HG03558 (cell line): ENCODE measurements around the gene PDE4D.

Experiments
- ATAC-seq: cut with Tn5 transposase; IDR thresholded peaks from one replicate; pipeline ENCODE4 v1.9.1; 2021; ENCODE audit warnings: moderate number of reproducible peaks; ENCODE audit not compliant: unreplicated experiment; ENCODE audit errors: extremely low read depth

Gene PDE4D

DNA sequence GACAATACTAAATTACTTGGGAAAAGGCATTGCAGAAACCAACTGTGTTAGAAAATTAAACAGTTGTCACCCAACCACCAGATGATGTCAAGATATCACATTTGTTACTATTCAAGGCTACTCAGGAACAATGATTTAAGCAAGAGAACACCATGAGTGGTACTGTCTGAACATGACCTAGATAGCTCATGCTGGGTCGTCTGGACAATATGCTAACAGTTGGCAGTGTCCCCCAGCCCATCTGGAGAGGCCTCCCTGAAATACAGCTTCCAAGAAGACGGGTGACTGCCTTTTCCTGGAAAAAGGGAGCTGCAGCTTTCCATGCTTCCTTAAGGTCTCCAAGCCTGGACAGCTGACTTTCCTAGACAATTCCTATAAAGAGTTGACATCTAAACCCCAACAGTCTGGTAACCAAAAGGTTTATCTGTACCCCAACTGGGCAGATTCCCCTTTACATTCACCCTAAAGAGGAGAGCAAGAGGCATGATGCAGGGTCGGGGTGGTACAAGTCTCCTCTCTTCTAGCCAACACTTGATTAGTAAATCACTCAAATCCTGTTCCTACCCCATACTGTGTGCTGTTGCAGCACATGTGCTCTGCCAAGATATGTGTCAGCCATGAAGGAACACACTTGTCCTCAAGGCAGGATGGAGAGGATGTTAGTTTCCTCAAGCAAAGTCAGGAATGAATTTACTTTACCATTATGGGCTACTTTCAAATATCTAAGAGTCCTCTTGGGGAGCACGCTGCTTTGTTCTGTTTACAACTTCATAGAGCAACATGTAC is 433.0 kb downstream of the PDE4D start:
- no peak for ATAC-seq

- ATAC-seq: no peak
These were observed 434.4 kb downstream of the PDE4D start for GRCh38 chr5:59458966-59459729.

- ATAC-seq: no peak
These were observed 435.2 kb downstream of the PDE4D start for GRCh38 chr5:59458321-59458720.

GRCh38 chr5:59449905-59450644 is 443.5 kb downstream of the PDE4D start:
- ATAC-seq: no peak

DNA sequence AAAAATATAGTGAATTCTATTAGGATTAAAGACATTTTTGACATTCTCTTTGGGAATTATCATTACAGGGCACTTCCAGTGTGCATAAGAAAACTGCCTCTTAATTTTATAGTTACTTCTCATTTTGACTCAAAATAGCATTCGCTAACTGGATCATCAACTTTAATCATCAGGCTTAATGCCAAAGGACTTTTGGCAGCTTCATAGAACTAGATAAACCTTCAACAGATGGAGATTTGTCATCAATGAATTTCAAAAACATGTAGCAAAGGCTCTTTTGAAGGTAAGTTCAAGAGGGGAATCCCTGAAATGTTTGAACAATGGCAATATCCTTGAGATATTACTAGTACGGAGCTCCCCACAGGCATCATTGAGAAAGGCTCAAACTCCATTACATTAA is 447.2 kb downstream of the PDE4D start:
- ATAC-seq: no peak

DNA sequence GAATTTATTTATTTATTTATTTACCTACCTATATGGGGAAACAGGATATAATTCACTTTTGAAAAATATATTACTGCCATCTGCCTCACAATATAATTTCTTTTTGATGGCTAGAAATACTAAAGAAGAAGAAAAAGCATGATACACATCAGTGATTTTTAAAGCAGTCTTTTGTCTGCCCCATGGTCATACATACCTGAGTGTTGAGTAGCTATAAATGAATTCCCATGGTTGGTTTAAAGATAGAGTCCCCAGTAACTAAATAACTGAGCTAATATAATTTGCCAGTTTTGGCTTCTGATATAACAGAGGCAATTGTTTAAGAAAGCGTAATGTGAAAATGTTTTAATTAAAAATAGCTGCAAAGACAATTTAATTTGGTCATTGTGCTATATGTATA is 447.8 kb downstream of the PDE4D start:
- no peak for ATAC-seq

DNA sequence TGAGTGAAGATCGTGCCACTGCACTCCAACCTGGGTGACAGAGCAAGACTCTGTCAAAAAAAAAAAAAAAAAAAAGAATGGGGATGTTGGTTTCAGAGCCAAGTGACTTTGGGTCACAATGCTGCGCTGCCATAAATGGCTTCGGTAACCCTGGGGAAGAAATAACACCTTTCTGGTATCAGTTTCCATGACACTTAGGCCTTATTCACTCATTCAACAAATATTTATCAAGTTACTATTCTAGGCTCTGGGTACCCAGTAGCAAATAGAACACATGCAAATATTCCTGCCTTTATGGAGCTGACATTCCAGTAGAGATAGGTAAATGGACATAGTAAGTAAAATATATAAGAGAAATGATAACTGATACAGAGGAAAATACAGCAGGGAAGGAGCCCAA is 454.2 kb downstream of the PDE4D start:
- no peak for ATAC-seq

- ATAC-seq: no peak
These were observed 456.4 kb downstream of the PDE4D start for GRCh38 chr5:59437176-59437575.

DNA sequence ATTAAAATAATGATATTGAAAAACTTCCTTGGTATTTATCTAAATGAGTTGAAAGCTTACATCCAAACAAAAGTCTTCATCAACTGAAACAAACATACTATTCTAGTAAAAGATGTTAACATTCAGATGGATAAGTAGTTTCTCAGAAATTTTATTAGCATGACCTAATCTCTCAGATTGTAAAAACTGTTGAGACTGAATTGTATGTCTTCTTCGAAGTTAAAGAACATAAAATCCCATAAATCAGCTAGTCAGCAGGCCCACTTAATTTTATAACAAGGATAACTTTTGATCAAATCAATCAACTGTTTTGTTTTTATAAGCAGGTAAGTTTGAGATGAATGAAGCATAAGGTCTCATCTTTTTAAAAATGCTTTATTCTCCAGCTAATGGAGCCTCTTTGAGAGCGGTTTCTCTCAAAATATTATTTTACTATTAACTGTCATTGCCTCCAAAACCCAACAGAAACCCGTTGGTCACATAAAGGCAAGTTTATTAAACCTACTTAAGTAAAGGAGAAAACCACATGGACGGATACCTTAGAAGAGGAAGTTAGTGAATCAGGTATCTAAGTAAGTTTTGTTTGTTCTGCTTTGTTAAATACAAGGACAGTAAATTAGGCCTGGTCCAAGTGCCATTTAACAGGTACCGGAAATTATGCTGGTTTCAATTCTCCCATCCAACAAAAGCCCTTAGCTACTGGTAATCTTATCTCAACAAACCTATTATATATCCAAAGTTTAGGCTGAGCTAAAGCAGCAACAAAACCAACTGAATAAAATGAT is 457.0 kb downstream of the PDE4D start:
- ATAC-seq: no peak

GRCh38 chr5:59433174-59433573 is 460.4 kb downstream of the PDE4D start:
- no peak for ATAC-seq

- no peak for ATAC-seq
These were observed 463.4 kb downstream of the PDE4D start for GRCh38 chr5:59430066-59430685.

DNA sequence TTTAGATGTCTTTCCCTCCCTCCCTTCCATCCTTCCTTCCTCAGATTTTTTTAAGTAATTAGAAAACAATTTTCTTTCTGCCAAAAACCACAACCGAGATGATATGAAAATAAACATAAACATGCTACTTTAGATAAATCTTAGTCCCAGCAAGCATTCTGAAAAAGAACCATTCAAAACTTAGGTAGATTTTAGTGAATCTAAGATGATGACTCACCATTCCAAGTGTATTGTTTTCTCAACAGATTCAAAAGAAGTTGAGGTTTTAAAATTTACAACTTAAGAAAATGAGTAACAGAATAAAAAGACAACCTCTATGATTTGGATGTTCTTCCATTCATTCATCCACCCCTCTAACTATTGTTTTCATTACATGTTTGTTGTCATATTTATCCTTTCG is 465.1 kb downstream of the PDE4D start:
- no peak for ATAC-seq

DNA sequence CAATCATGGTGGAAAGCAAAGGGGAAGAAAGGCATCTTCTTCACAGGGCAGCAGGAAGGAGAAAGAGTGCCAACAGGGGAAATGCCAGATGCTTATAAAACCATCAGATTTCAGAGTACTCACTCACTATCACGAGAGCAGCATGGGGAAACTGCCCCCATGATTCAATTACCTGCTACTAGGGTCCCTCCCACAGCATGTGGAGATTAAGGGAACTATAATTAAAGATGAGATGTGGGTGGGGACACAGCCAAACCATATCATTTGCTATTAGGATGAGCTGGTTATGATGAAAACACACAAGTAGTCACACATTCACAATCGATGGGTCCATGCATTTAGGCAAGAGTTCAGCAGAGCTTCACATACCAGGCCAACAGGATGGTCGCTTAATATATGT is 469.0 kb downstream of the PDE4D start:
- no peak for ATAC-seq

DNA sequence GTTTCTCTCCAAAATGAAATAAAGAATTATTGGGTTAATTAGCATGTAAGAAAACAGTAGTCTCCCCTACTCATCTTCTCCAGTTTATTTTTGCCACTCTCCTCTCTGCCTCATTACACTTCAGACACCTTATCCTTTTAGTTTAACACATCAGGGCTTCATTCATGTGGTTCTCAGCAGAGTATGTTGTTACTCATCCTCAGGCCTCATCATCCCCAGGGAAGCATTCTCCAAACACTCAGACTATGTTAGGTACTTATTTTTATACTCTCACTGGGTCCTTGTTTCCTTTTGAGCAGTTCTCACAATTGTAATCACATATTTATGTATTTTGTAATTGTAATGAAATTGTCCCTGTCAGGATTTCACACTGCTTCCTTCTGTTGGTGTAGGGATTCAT is 470.5 kb downstream of the PDE4D start:
- ATAC-seq: no peak

GRCh38 chr5:59421986-59422941 is 471.3 kb downstream of the PDE4D start:
- ATAC-seq: no peak

GRCh38 chr5:59420596-59420995 is 472.9 kb downstream of the PDE4D start:
- ATAC-seq: no peak

DNA sequence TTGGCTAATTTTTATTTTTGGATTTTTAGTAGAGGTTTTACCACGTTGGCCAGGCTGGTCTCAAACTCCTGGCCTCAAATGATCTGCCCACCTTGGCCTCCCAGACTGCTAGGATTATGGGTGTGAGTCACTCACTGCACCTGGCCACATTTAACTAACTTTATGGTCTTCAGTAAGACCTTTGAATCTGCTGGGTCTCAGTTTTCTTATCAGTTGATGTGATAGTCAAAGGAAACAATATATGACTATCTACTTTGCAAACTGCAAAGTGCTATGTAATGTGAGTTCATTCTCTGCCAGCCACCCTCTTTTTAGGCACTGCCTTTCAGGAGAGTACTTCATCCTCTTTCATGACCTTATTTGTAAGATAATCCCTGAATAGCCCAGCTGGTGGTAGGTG is 474.7 kb downstream of the PDE4D start:
- no peak for ATAC-seq

GRCh38 chr5:59416451-59416850 is 477.1 kb downstream of the PDE4D start:
- ATAC-seq: no peak

DNA sequence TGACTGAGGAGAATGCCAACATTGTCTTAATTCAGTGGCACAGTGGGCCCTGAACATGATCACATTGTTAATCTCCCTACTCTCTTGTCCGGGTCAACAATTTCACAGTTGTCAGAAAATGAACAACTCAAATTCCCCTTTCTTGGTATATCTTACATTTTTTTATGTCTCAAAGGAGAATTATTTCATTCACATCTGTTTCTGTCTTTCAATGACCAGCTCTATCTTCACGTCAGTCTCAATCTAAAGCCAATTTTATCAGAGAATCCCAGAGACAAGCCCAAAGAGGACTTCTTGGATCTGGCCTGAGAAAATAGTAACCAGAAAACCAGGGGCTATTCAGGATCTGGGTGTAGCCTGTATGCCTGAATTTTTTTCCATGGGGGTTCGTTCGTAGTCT is 477.5 kb downstream of the PDE4D start:
- ATAC-seq: no peak
